Thyroid gland (tissue), 4 donors: ENCODE results near the gene DLGAP1. TPM values are rescaled to one million over a fixed set of nuclear protein-coding genes. Genes with fewer than 3 reads are reported as not detected.

Experiments
- DNase-seq, 2 donors: peaks; one replicate each; pipeline ENCODE4 v3.0.0-alpha.2; 2019
- H3K27ac ChIP-seq, 3 donors: fragments of 200-600 bp; sonication (generic); 1 replicate in 2 of 3; 2 replicates in 1 of 3; pipeline ENCODE4 v1.5.1; 2016 to 2019; ENCODE audit warnings: mild to moderate bottlenecking in 1 of 3, moderate library complexity in 1 of 3
- H3K27me3 ChIP-seq: fragments of 200-600 bp; sonication (generic); one replicate; pipeline ENCODE4 v1.5.1; 2019
- H3K36me3 ChIP-seq, 2 donors: fragments of 200-600 bp; sonication (generic); one replicate each; pipeline ENCODE4 v1.5.1; 2016 to 2019
- H3K4me1 ChIP-seq, 2 donors: fragments of 200-600 bp; sonication (generic); one replicate each; pipeline ENCODE4 v1.5.1; 2017 to 2019
- H3K4me3 ChIP-seq, 3 donors: fragments of 200-600 bp; sonication (generic); replicated peaks in 1 of 3; 1 replicate in 2 of 3; 2 replicates in 1 of 3; pipeline ENCODE4 v1.5.1; 2016; ENCODE audit warnings: mild to moderate bottlenecking in 1 of 3
- H3K9me3 ChIP-seq: fragments of 200-600 bp; sonication (generic); one replicate; pipeline ENCODE4 v1.5.1; 2017
- POLR2A ChIP-seq, 2 donors: fragments of 450-650 bp; IDR thresholded peaks; one replicate each; pipeline ENCODE4 v1.6.1; 2017; ENCODE audit warnings: antibody characterized with exemption in 2 of 2, mild to moderate bottlenecking in 2 of 2, moderate library complexity in 1 of 2
- WGBS, 2 donors: methylation state at CpG; one replicate each; pipeline ENCODE4 v1.1.5; 2017; 5-methylcytosine and 5-hydroxymethylcytosine counted together
- intact Hi-C: fragments of 100-400 bp; cut with DNase I; formaldehyde crosslinking; loops from one replicate; pipeline ENCODE4 v1.15.1; 2023
- total RNA-seq, 4 donors: library from RNA; depleted of rRNA; stranded (reverse); fragments of >200 nt; gene quantifications; one replicate each; pipeline ENCODE4 v1.2.3, GENCODE V29; 2016
- TF ChIP-seq, protein P1 (sequence below), 6 experiments: fragments of 200-600 bp in 3 of 6; fragments of 450-650 bp in 3 of 6; sonication (generic) in 3 of 6; IDR thresholded peaks; one replicate each; pipeline ENCODE4 v1.5.1; 2016 to 2019; ENCODE audit warnings: antibody characterized with exemption in 6 of 6, mild to moderate bottlenecking in 2 of 6, inconsistent platforms in 1 of 6, moderate library complexity in 1 of 6

The DLGAP1 gene
- total RNA-seq, 4 donors from 2014 or later = 0.25 to 2.7 (median 0.77) TPM

DNA sequence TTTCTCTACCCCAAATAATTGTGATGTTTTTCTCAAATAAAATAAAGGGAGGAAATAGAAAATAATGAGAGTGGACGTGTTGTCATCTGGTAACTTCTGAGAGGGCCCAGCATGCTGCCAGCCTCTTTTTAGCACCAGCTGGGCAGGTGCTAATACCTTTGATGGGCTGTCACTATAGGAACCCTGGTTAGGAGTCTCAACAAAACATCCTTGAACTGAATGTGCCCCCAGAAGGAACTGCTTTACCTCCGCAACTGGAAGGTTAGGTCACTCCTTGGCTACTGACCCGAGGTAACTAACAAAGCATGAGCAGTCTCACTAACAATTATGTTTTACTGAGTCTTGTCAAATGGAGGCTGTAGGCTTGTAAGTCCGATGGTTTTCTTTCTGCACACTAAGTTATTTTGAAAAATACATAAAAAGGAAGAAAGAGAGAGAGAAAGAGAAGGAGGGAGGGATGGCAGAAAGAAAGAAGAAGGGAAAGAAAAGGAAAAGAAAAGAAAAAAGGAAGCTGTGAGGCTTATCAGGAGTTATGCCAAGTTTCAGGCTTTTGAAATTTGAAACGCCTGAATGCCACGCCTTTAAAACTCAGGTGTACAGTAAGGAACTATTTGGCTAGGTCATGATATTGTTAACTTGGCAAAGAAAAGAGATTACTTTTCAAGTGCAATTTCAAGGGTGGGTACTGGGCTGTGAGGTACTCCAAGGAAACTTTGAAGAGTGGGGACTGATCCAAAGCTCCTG, 914.1 kb downstream of the DLGAP1 start:
- Histone ChIP-seq H3K4me1 (peaks cover 23 to 28% of the 10 kb centered on the region in 2 donors), H3K27ac (peak overlapping the region; percentile 8 to 79 (median 57)), H3K4me3 (no peak overlapping the region), H3K27me3 (no peaks in the 10 kb centered on the region), H3K36me3 (no peaks in the 10 kb centered on the region), H3K9me3 (no peaks in the 10 kb centered on the region)
- 30 to 34% methylated on average over 6 of the region's 6 CpGs for WGBS, 2 donors
- DNase-seq = peak; percentile 30 to 32
- TF ChIP-seq, protein P1, sequence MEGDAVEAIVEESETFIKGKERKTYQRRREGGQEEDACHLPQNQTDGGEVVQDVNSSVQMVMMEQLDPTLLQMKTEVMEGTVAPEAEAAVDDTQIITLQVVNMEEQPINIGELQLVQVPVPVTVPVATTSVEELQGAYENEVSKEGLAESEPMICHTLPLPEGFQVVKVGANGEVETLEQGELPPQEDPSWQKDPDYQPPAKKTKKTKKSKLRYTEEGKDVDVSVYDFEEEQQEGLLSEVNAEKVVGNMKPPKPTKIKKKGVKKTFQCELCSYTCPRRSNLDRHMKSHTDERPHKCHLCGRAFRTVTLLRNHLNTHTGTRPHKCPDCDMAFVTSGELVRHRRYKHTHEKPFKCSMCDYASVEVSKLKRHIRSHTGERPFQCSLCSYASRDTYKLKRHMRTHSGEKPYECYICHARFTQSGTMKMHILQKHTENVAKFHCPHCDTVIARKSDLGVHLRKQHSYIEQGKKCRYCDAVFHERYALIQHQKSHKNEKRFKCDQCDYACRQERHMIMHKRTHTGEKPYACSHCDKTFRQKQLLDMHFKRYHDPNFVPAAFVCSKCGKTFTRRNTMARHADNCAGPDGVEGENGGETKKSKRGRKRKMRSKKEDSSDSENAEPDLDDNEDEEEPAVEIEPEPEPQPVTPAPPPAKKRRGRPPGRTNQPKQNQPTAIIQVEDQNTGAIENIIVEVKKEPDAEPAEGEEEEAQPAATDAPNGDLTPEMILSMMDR (IDR thresholded peaks at IDR 0.05) = no peak
- TF ChIP-seq POLR2A (IDR thresholded peaks at IDR 0.05) = no peak
- intact Hi-C loops = no loop called here

DNA sequence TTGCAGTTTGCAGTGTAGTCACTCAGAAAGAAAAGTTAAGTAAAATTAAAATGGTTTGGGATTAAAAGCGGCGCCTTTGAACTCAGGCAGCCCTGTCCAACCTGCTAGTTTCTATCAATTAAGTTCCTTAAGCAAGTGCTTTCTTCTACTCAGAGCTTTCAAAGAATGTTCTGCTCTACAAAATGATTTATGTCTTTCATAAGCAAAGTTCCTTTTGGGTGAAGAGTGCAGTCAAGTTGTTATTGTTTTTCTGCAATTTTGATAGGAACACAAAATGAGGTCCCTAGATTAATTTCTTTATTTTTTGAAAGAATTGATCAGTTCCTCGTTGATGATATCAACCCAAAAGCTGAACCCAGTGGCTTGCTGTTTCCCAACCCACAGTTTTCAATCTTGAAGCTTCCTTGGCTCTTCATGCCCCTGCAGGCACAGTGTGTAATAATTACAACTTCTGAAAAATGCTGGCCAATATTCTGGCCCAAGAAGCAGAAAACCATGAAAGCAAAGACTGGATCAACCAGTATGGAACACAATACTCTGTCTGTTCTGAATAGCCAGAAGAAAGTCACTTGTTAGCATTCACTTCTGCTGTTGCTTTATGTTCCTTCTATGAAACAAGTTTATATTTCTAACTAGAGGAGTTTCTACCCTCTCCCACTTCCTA, 916.0 kb downstream of the DLGAP1 start:
- 82 to 90% methylated on average over 3 of the region's 3 CpGs for WGBS, 2 donors
- Histone ChIP-seq H3K27ac (peak overlapping the region in 1 of 3 donors; percentile 12), H3K9me3 (no peaks in the 10 kb centered on the region), H3K27me3 (no peaks in the 10 kb centered on the region), H3K36me3 (no peaks in the 10 kb centered on the region), H3K4me3 (no peak overlapping the region), H3K4me1 (peaks cover 23 to 28% of the 10 kb centered on the region in 2 donors)
- intact Hi-C loops = no loop called here
- DNase-seq = no peak
- TF ChIP-seq POLR2A (IDR thresholded peaks at IDR 0.05) = no peak
- TF ChIP-seq, protein P1 (IDR thresholded peaks at IDR 0.05) = no peak

DNA sequence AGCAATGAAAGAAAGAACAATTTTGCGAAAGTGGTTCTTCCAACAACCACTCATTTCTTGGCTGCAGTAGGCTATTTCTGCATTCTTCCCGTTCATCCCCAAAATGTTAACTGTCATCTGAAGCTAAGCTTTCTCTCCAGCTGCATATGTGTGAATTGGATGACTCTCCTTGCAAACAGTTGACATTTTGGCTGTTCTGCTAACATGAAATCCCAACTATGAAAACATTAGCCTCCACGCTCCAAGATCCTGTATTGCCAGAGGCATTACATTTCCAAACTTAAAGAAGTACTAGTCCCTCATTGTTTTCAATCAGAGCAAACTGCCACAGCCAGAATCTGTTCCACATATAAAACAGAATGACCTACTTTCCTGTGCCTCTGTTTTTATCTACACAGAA, 916.7 kb downstream of the DLGAP1 start:
- 14 to 19% methylated on average over 3 of the region's 3 CpGs for WGBS, 2 donors
- intact Hi-C loops = no loop called here
- no peak overlapping the region for H3K4me3 ChIP-seq
- no peaks in the 10 kb centered on the region for H3K9me3 ChIP-seq
- DNase-seq = no peak
- H3K27me3 ChIP-seq = no peaks in the 10 kb centered on the region
- peaks cover 23 to 28% of the 10 kb centered on the region in 2 donors for H3K4me1 ChIP-seq
- TF ChIP-seq, protein P1 (IDR thresholded peaks at IDR 0.05) = no peak
- H3K27ac ChIP-seq = no peak overlapping the region
- no peaks in the 10 kb centered on the region for H3K36me3 ChIP-seq

DNA sequence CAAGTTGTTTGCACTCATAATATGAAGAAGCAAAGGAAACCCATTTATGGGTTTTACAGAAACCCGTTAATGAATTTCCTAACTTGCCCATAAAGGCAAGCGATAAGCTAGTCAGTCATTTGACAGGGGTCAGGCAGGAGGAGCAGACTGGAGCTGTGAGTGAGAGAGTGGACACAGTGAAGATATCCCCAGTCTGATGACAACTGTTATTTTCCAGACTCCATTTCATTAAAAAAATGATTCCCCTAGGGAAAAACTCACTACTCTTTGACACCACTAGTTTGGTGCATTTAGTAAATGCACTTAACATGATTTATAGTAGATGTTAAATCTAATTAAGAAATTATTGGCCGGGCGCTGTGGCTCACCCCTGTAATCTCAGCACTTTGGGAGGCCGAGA, 924.3 kb downstream of the DLGAP1 start:
- WGBS, 2 donors = 83 to 91% methylated on average over 5 of the region's 5 CpGs
- no peak overlapping the region for H3K4me3 ChIP-seq
- no peak for DNase-seq
- no peak overlapping the region for H3K27ac ChIP-seq
- H3K4me1 ChIP-seq = peaks cover 4 to 31% of the 10 kb centered on the region in 2 donors
- TF ChIP-seq, protein P1 (IDR thresholded peaks at IDR 0.05) = no peak
- no peak for TF ChIP-seq POLR2A (IDR thresholded peaks at IDR 0.05)
- no peaks in the 10 kb centered on the region for H3K9me3 ChIP-seq
- no peaks in the 10 kb centered on the region for H3K27me3 ChIP-seq
- intact Hi-C loops = no loop called here
- H3K36me3 ChIP-seq = no peaks in the 10 kb centered on the region

DNA sequence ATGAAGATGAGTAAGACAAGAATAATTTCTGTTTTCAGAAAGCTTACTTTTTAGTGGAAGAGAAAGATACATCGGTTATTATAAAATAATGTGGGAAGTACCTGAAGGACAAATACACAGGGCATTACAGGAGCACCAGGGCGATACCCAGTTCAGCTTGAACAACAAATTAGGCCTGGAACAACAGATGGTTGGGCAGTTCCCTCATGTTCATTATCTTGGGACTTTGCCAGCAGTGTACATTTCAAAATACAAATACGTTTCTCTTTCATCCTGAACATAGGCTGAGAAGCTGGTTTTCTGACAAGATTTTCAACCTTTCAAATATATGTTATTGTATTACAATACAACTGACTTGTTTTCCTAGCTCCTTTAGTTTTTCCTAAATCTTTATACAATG, 925.5 kb downstream of the DLGAP1 start:
- no peak for DNase-seq
- no peaks in the 10 kb centered on the region for H3K9me3 ChIP-seq
- H3K4me1 ChIP-seq = peaks cover 4 to 31% of the 10 kb centered on the region in 2 donors
- H3K27ac ChIP-seq = no peak overlapping the region
- 38 to 42% methylated on average over 3 of the region's 3 CpGs for WGBS, 2 donors
- no peaks in the 10 kb centered on the region for H3K36me3 ChIP-seq
- H3K4me3 ChIP-seq = no peak overlapping the region
- TF ChIP-seq, protein P1 (IDR thresholded peaks at IDR 0.05) = no peak
- TF ChIP-seq POLR2A (IDR thresholded peaks at IDR 0.05) = no peak
- no peaks in the 10 kb centered on the region for H3K27me3 ChIP-seq
- intact Hi-C loops = no loop called here
